Epithelial cell of esophagus (primary cell): ENCODE measurements around the gene DIP2A.
A peak's percentile ranks its signal among the peaks of the same experiment; 100 is the strongest.

Experiments
- DNase-seq: peaks from one replicate; pipeline ENCODE4 v3.0.0; 2010; ENCODE audit warnings: low read depth
- H3K4me3 ChIP-seq: 2 replicates; pipeline ENCODE4 v1.5.1; 2011; ENCODE audit warnings: mild to moderate bottlenecking, low read length, control low read depth
- TF ChIP-seq, protein P1 (sequence below): IDR thresholded peaks from 2 replicates; pipeline ENCODE4 v1.5.1; 2011; ENCODE audit warnings: low read depth, mild to moderate bottlenecking, low read length, control low read depth, inconsistent platforms; ENCODE audit not compliant: insufficient read depth; ENCODE audit errors: missing control alignments

Gene DIP2A

GRCh38 chr21:46605767-46606426 lies 147.2 kb downstream of the DIP2A start:
- TF ChIP-seq, protein P1, sequence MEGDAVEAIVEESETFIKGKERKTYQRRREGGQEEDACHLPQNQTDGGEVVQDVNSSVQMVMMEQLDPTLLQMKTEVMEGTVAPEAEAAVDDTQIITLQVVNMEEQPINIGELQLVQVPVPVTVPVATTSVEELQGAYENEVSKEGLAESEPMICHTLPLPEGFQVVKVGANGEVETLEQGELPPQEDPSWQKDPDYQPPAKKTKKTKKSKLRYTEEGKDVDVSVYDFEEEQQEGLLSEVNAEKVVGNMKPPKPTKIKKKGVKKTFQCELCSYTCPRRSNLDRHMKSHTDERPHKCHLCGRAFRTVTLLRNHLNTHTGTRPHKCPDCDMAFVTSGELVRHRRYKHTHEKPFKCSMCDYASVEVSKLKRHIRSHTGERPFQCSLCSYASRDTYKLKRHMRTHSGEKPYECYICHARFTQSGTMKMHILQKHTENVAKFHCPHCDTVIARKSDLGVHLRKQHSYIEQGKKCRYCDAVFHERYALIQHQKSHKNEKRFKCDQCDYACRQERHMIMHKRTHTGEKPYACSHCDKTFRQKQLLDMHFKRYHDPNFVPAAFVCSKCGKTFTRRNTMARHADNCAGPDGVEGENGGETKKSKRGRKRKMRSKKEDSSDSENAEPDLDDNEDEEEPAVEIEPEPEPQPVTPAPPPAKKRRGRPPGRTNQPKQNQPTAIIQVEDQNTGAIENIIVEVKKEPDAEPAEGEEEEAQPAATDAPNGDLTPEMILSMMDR: no peak
- DNase-seq: no peak
- H3K4me3 ChIP-seq: no peak overlapping the region

GRCh38 chr21:46606427-46606813 lies 147.7 kb downstream of the DIP2A start:
- TF ChIP-seq, protein P1: no peak
- H3K4me3 ChIP-seq: no peak overlapping the region
- DNase-seq: no peak

DNA sequence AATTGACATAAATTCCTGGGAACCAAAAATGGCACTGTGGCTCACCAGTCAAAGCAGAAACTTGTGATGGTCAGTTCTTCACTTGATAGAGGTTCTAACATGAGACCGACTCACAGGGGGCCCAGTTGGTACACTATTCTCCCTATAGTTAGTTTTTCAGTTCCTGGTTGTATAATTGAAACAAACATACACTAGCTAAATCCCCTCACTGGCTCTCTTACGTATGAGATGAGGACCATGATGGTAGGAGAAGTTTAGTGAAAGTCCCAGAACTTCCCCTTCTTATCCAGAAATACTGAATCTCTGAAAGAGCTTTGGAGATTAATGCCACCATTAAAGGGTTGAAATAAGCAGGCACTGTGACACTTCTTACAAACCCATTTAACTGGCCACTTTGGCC lies 148.9 kb downstream of the DIP2A start:
- no peak overlapping the region for H3K4me3 ChIP-seq
- no peak for DNase-seq
- TF ChIP-seq, protein P1: no peak

GRCh38 chr21:46608672-46609111 lies 150.0 kb downstream of the DIP2A start:
- TF ChIP-seq, protein P1: no peak
- no peak for DNase-seq

DNA sequence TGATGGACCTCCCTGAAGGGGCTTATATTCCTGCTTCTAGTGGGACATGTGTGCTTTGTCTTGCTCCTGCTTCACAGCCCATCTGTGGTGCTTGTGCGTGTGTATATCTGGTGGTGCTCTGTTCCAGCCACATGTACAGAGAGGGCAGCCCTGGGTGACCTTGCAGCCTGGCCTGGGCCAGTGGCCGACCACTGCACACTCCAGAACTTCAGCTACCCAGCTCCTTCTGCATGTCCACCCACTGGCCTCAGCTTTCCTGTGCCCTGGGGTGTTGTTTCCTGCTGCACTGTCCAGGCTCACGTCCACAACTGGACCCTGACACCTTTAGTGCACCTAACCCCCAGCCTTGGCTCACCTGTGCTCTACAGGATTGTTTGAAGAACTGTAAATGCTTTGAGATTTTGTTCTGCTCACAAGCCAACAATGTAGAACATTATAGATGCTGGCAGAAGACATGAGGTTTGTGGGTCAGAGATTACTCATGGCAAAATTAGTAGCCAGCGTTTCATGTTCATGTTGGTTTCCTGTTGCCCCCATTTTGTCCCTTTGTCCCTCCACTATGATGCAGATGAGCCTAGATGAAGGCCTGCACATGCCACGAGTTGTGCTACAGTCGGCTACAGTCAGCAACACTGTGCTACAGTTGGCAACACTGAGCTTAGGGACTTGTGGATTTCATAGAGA lies 151.5 kb downstream of the DIP2A start:
- TF ChIP-seq, protein P1: no peak

More at GRCh38 chr21:46608672-46609111, 150.0 kb downstream of the DIP2A start:
- no peak overlapping the region for H3K4me3 ChIP-seq

DNA sequence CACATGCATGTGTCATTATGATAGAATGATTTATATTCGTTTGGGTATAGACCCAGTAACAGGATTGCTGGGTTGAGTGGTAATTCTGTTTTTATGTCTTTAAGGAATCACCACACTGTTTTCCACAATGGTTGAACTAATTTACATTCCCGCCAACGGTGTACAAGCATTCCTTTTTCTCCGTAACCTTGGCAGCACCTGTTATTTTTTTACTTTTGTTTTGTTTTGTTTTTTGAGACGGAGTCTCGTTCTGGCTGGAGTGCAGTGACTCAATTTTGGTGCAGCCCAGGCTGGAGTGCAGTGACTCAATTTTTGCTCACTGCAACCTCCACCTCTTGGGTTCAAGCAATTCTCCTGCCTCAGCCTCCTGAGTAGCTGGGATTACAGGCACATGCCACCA lies 154.7 kb downstream of the DIP2A start:
- peak; percentile 22 for DNase-seq
- no peak overlapping the region for H3K4me3 ChIP-seq
- TF ChIP-seq, protein P1: no peak

More for the DNA sequence above, 151.5 kb downstream of the DIP2A start:
- no peak overlapping the region for H3K4me3 ChIP-seq
- no peak for DNase-seq
